Neural crest cell (in vitro differentiated cells): Measurements from ENCODE around the gene BIN1. TPM values are rescaled to one million over a fixed set of nuclear protein-coding genes. Genes with fewer than 3 reads are reported as not detected.

Source experiments
- DNase-seq: peaks from one replicate; pipeline ENCODE4 v3.0.0; 2021; ENCODE audit warnings: low read depth, mixed read lengths, low spot score
- H3K27ac Mint-ChIP-seq: one replicate; pipeline ENCODE4 v1.8.0; 2021; ENCODE audit warnings: mild to moderate bottlenecking, mixed read lengths; ENCODE audit not compliant: unreplicated experiment
- H3K27me3 Mint-ChIP-seq: 2 replicates; pipeline ENCODE4 v1.8.0; 2021; ENCODE audit warnings: low read depth, mild to moderate bottlenecking, mixed read lengths
- H3K36me3 Mint-ChIP-seq: 2 replicates; pipeline ENCODE4 v1.8.0; 2021; ENCODE audit warnings: low read depth, mild to moderate bottlenecking, mixed read lengths
- H3K4me1 Mint-ChIP-seq: 2 replicates; pipeline ENCODE4 v1.8.0; 2021; ENCODE audit warnings: mixed read lengths
- H3K4me3 Mint-ChIP-seq: one replicate; pipeline ENCODE4 v1.8.0; 2021; ENCODE audit warnings: mild to moderate bottlenecking, mixed read lengths
- H3K9me3 Mint-ChIP-seq: 2 replicates; pipeline ENCODE4 v1.8.0; 2021; ENCODE audit warnings: mixed read lengths
- total RNA-seq: library from RNA; stranded (reverse); gene quantifications from 2 replicates; pipeline ENCODE4 v1.2.1, GENCODE V29; 2021
- TF ChIP-seq, protein P1 (sequence below): fragments of 200-600 bp; sonication (generic); conservative IDR thresholded peaks from 2 replicates; pipeline ENCODE4 v1.5.0; 2021; ENCODE audit warnings: antibody characterized with exemption, mild to moderate bottlenecking

The BIN1 gene
- total RNA-seq, 1 donor from 2014 or later: 67.7 TPM

DNA sequence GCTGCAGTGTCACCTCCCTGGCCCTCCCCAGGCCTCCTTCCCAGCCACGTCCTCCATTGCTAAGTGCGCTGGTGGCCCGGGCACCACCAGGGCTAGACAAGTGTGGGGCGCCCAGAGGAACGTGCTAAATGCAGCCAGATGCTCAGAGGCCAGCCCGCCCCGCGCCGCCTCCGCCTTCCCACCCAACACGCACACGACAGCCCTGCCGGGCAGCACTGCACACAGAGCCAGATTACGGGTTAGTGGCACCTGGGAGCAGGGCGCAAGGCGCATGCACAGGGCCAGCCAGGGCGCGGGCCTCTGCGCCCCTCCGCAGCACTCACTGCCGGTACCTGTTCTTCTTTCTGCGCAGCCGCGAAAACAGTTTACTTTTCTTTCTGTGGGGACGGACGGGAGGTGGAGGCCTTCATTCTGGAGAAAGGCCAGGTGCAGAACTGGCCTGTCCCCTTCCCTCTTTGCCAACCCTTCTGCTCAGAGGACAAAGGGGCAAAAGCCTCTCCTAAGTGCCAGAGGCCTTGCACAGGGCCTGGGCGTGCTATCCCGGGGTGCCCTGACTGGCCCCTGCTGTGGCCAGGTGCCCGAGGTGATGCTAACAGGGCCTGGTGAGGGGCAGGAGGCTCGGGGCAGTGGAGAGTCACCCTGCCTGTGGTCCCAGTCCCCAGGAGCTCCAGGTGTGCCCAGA, 46.5 kb downstream of the BIN1 start:
- H3K4me1 Mint-ChIP-seq: peaks cover 11% of the 10 kb centered on the region
- TF ChIP-seq, protein P1, sequence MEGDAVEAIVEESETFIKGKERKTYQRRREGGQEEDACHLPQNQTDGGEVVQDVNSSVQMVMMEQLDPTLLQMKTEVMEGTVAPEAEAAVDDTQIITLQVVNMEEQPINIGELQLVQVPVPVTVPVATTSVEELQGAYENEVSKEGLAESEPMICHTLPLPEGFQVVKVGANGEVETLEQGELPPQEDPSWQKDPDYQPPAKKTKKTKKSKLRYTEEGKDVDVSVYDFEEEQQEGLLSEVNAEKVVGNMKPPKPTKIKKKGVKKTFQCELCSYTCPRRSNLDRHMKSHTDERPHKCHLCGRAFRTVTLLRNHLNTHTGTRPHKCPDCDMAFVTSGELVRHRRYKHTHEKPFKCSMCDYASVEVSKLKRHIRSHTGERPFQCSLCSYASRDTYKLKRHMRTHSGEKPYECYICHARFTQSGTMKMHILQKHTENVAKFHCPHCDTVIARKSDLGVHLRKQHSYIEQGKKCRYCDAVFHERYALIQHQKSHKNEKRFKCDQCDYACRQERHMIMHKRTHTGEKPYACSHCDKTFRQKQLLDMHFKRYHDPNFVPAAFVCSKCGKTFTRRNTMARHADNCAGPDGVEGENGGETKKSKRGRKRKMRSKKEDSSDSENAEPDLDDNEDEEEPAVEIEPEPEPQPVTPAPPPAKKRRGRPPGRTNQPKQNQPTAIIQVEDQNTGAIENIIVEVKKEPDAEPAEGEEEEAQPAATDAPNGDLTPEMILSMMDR: no peak

GRCh38 chr2:127059559-127059958, 47.4 kb downstream of the BIN1 start:
- TF ChIP-seq, protein P1: no peak
- peaks cover 2% of the 10 kb centered on the region for H3K36me3 Mint-ChIP-seq
- H3K27me3 Mint-ChIP-seq: no peaks in the 10 kb centered on the region
- DNase-seq: no peak
- H3K4me3 Mint-ChIP-seq: no peak overlapping the region
- no peaks in the 10 kb centered on the region for H3K9me3 Mint-ChIP-seq
- peaks cover 5% of the 10 kb centered on the region for H3K4me1 Mint-ChIP-seq
- H3K27ac Mint-ChIP-seq: peak overlapping the region; percentile 27

More for the DNA sequence above, 46.5 kb downstream of the BIN1 start:
- H3K36me3 Mint-ChIP-seq: peaks cover 2% of the 10 kb centered on the region
- DNase-seq: no peak
- H3K9me3 Mint-ChIP-seq: no peaks in the 10 kb centered on the region
- H3K27ac Mint-ChIP-seq: no peak overlapping the region
- no peaks in the 10 kb centered on the region for H3K27me3 Mint-ChIP-seq
- H3K4me3 Mint-ChIP-seq: no peak overlapping the region

DNA sequence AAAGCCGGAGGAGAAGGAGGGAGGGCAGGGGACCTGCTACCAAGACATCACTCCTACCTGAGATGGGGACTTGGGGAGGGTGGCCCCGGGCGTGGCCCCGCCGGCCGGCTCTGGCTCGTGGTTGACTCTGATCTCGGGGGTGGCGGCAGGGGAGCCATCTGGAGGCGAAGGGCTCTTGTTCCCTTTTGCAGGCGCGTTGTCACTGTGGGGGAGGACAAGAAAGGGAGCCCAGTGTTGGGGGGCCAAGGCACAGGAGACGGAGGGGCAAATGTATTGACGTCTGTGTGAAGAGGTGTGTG, 48.1 kb downstream of the BIN1 start:
- H3K27ac Mint-ChIP-seq: peak overlapping the region; percentile 27

GRCh38 chr2:127058246-127058953, 48.6 kb downstream of the BIN1 start:
- TF ChIP-seq, protein P1: no peak
- H3K36me3 Mint-ChIP-seq: peaks cover 2% of the 10 kb centered on the region
- H3K4me3 Mint-ChIP-seq: no peak overlapping the region
- peaks cover 5% of the 10 kb centered on the region for H3K4me1 Mint-ChIP-seq
- no peak overlapping the region for H3K27ac Mint-ChIP-seq
- no peaks in the 10 kb centered on the region for H3K27me3 Mint-ChIP-seq
- DNase-seq: no peak
- no peaks in the 10 kb centered on the region for H3K9me3 Mint-ChIP-seq

More for the DNA sequence above, 48.1 kb downstream of the BIN1 start:
- peaks cover 2% of the 10 kb centered on the region for H3K36me3 Mint-ChIP-seq
- no peaks in the 10 kb centered on the region for H3K27me3 Mint-ChIP-seq
- TF ChIP-seq, protein P1: no peak
- DNase-seq: no peak
- no peaks in the 10 kb centered on the region for H3K9me3 Mint-ChIP-seq
- peaks cover 5% of the 10 kb centered on the region for H3K4me1 Mint-ChIP-seq
- H3K4me3 Mint-ChIP-seq: no peak overlapping the region

GRCh38 chr2:127057371-127058245, 49.3 kb downstream of the BIN1 start:
- DNase-seq: no peak
- Mint-ChIP-seq H3K9me3 (no peaks in the 10 kb centered on the region), H3K27me3 (no peaks in the 10 kb centered on the region), H3K4me1 (peaks cover 5% of the 10 kb centered on the region), H3K4me3 (no peak overlapping the region), H3K36me3 (peaks cover 2% of the 10 kb centered on the region), H3K27ac (peak overlapping the region; percentile 94)
- TF ChIP-seq, protein P1: no peak
